ENCODE measurements around the gene GALNT3. TPM values are rescaled to one million over a fixed set of nuclear protein-coding genes. Genes with fewer than 3 reads are reported as not detected.

GALNT3 gene
- total RNA-seq, 1 experiment from 2014 or later = 9.8 TPM

- no peak for TF ChIP-seq ZBTB33 (IDR thresholded peaks at IDR 0.05; ENCODE audit: extremely low read depth, insufficient replicate concordance, low read length)
- no peak for TF ChIP-seq ELF1 (IDR thresholded peaks at IDR 0.05; ENCODE audit: borderline replicate concordance, low read depth)
Measured at GRCh38 chr2:165801176-165801575, 7.1 kb upstream of the GALNT3 start (continued).

- ChIA-PET CTCF (no interaction called here), POLR2A (no interaction called here), RAD21 (ENCODE audit: low non-redundant PET in 1 of 2, low total read pairs in 2 of 2, uncharacterized antibody in 2 of 2, unreplicated experiment in 2 of 2) (no interaction called here)
- Histone ChIP-seq H3K79me2 (ENCODE audit: insufficient read depth, low read length) (no peaks in the 10 kb centered on the region), H4K20me1 (ENCODE audit: insufficient read depth) (no peaks in the 10 kb centered on the region), H3K4me3 (replicated peaks in 1 of 2; ENCODE audit: low read depth in 1 of 2, low read length in 2 of 2) (no peak overlapping the region), H3K9ac (ENCODE audit: low read length) (no peak overlapping the region), H3K27ac (ENCODE audit: low read depth, low read length) (no peak overlapping the region), H3K9me3 (ENCODE audit: control insufficient read depth in 1 of 2, insufficient read depth in 1 of 2, low read depth in 1 of 2, low read length in 2 of 2) (no peaks in the 10 kb centered on the region), H2AFZ (ENCODE audit: low read depth, low read length, poor library complexity, severe bottlenecking) (no peak overlapping the region), H3K4me1 (ENCODE audit: control insufficient read depth in 1 of 2, insufficient read depth in 2 of 2, low read length in 2 of 2) (peaks cover 3 to 27% of the 10 kb centered on the region in 2 experiments; a peak in 2 of 4 replicates), H3K4me2 (ENCODE audit: low read length) (no peak overlapping the region), H3K27me3 (ENCODE audit: insufficient read depth, low read length) (no peaks in the 10 kb centered on the region), H3K36me3 (ENCODE audit: control insufficient read depth in 1 of 2, insufficient read depth in 2 of 2, low read length in 2 of 2) (no peaks in the 10 kb centered on the region), H3K9me2 (ENCODE audit: insufficient read depth) (no peaks in the 10 kb centered on the region)
- TF ChIP-seq ZBTB33 (IDR thresholded peaks at IDR 0.05; ENCODE audit: extremely low read depth, insufficient replicate concordance, low read length) (no peak), EZH2 (IDR thresholded peaks at IDR 0.05) (no peak), MAX (IDR thresholded peaks at IDR 0.05) (no peak), RAD21 (IDR thresholded peaks at IDR 0.05; ENCODE audit: low read depth) (no peak), CBX3 (IDR thresholded peaks at IDR 0.05; ENCODE audit: low read depth) (no peak), ZNF274 (IDR thresholded peaks at IDR 0.05; ENCODE audit: low read depth, low read length) (no peak), ELF1 (IDR thresholded peaks at IDR 0.05; ENCODE audit: borderline replicate concordance, low read depth) (no peak), CEBPB (IDR thresholded peaks at IDR 0.05; ENCODE audit: low read depth) (no peak)
- BruUV-seq (replicated peaks) = no TSS peak
- no peak for DNase-seq (ENCODE audit: low read depth, low spot score)
- intact Hi-C loops (cut with micrococcal nuclease) = no loop called here
- ATAC-seq = no peak
Measured at GRCh38 chr2:165796819-165797530, 2.9 kb upstream of the GALNT3 start.
